WTC11 (cell line): ENCODE measurements around the gene DOC2A. TPM values are rescaled to one million over a fixed set of nuclear protein-coding genes. Genes with fewer than 3 reads are reported as not detected.
A peak's percentile ranks its signal among the peaks of the same experiment; 100 is the strongest.

Experiments used
- AR ChIP-seq: fragments of 250-450 bp; sonication (Bioruptor Pico); IDR thresholded peaks from 2 replicates; pipeline ENCODE4 v1.9.0; 2021; ENCODE audit warnings: mild to moderate bottlenecking
- EMX1 ChIP-seq: fragments of 250-450 bp; sonication (Bioruptor Pico); IDR thresholded peaks from 2 replicates; pipeline ENCODE4 v1.8.0; 2021; ENCODE audit warnings: mild to moderate bottlenecking
- ERG ChIP-seq: fragments of 250-450 bp; sonication (Bioruptor Pico); IDR thresholded peaks from 2 replicates; pipeline ENCODE4 v1.8.0; 2021; ENCODE audit warnings: mild to moderate bottlenecking
- FOXK1 ChIP-seq: sonication (generic); formaldehyde crosslinking; IDR thresholded peaks from 2 replicates; pipeline ENCODE4 v1.8.0; 2022; ENCODE audit warnings: mild to moderate bottlenecking, moderate library complexity, missing genetic modification reagents
- GTF2I ChIP-seq: fragments of 250-450 bp; sonication (Bioruptor Pico); conservative IDR thresholded peaks from 2 replicates; pipeline ENCODE4 v1.4.0; 2021; ENCODE audit warnings: mild to moderate bottlenecking
- IRF2 ChIP-seq: sonication (generic); formaldehyde crosslinking; IDR thresholded peaks from 2 replicates; pipeline ENCODE4 v1.8.0; 2022; ENCODE audit warnings: low read depth, missing genetic modification reagents, borderline replicate concordance
- MYBL2 ChIP-seq: sonication (generic); formaldehyde crosslinking; IDR thresholded peaks from 2 replicates; pipeline ENCODE4 v1.8.1; 2023; ENCODE audit warnings: mild to moderate bottlenecking, moderate library complexity, missing genetic modification reagents
- NFATC4 ChIP-seq: fragments of 250-450 bp; sonication (Bioruptor Pico); IDR thresholded peaks from 2 replicates; pipeline ENCODE4 v1.9.0; 2021; ENCODE audit warnings: mild to moderate bottlenecking
- NFE2L1 ChIP-seq: sonication (generic); formaldehyde crosslinking; IDR thresholded peaks from 2 replicates; pipeline ENCODE4 v1.8.1; 2023; ENCODE audit warnings: missing genetic modification reagents
- NR1H2 ChIP-seq: sonication (generic); formaldehyde crosslinking; IDR thresholded peaks from 2 replicates; pipeline ENCODE4 v1.9.0; 2021; ENCODE audit warnings: mild to moderate bottlenecking, moderate library complexity, missing genetic modification reagents
- NR3C1 ChIP-seq: sonication (generic); formaldehyde crosslinking; conservative IDR thresholded peaks from 2 replicates; pipeline ENCODE4 v1.8.1; 2023; ENCODE audit warnings: low read depth, mild to moderate bottlenecking, missing genetic modification reagents
- PRDM15 ChIP-seq: sonication (generic); formaldehyde crosslinking; IDR thresholded peaks from 2 replicates; pipeline ENCODE4 v1.8.0; 2022; ENCODE audit warnings: missing genetic modification reagents
- PRRX2 ChIP-seq: fragments of 250-450 bp; sonication (Bioruptor Pico); IDR thresholded peaks from 2 replicates; pipeline ENCODE4 v1.8.0; 2021; ENCODE audit warnings: mild to moderate bottlenecking
- RORB ChIP-seq: fragments of 250-450 bp; sonication (Bioruptor Pico); IDR thresholded peaks from 2 replicates; pipeline ENCODE4 v1.9.0; 2021; ENCODE audit warnings: mild to moderate bottlenecking
- SMAD3 ChIP-seq: sonication (generic); formaldehyde crosslinking; IDR thresholded peaks from 2 replicates; pipeline ENCODE4 v1.8.0; 2022; ENCODE audit warnings: missing genetic modification reagents, mild to moderate bottlenecking, borderline replicate concordance
- SOX15 ChIP-seq: fragments of 250-450 bp; sonication (Bioruptor Pico); IDR thresholded peaks from 2 replicates; pipeline ENCODE4 v1.9.0; 2021; ENCODE audit warnings: mild to moderate bottlenecking
- TP53 ChIP-seq: sonication (generic); formaldehyde crosslinking; IDR thresholded peaks from 2 replicates; pipeline ENCODE4 v1.8.1; 2023; ENCODE audit warnings: mild to moderate bottlenecking, missing genetic modification reagents
- ZBTB21 ChIP-seq: sonication (generic); formaldehyde crosslinking; IDR thresholded peaks from 2 replicates; pipeline ENCODE4 v1.8.1; 2023; ENCODE audit warnings: mild to moderate bottlenecking, missing genetic modification reagents, borderline replicate concordance
- ZBTB43 ChIP-seq: sonication (generic); formaldehyde crosslinking; IDR thresholded peaks from 2 replicates; pipeline ENCODE4 v1.8.1; 2023; ENCODE audit warnings: mild to moderate bottlenecking, missing genetic modification reagents
- ZNF232 ChIP-seq: sonication (generic); formaldehyde crosslinking; IDR thresholded peaks from 2 replicates; pipeline ENCODE4 v1.8.0; 2022; ENCODE audit warnings: mild to moderate bottlenecking, missing genetic modification reagents
- ZNF263 ChIP-seq: sonication (generic); formaldehyde crosslinking; IDR thresholded peaks from 2 replicates; pipeline ENCODE4 v1.8.1; 2022; ENCODE audit warnings: low read depth, mild to moderate bottlenecking, moderate library complexity, missing genetic modification reagents
- ZNF281 ChIP-seq: sonication (generic); formaldehyde crosslinking; IDR thresholded peaks from 2 replicates; pipeline ENCODE4 v1.8.0; 2023; ENCODE audit warnings: mild to moderate bottlenecking, missing genetic modification reagents
- ZNF416 ChIP-seq: fragments of 250-450 bp; sonication (Bioruptor Pico); IDR thresholded peaks from 2 replicates; pipeline ENCODE4 v1.9.0; 2021; ENCODE audit warnings: mild to moderate bottlenecking, inconsistent platforms
- ZNF425 ChIP-seq: fragments of 250-450 bp; sonication (Bioruptor Pico); conservative IDR thresholded peaks from 2 replicates; pipeline ENCODE4 v1.9.0; 2021; ENCODE audit warnings: mild to moderate bottlenecking
- total RNA-seq: library from RNA; stranded (reverse); gene quantifications from 3 replicates; pipeline ENCODE4 v1.2.3, GENCODE V29; 2021

Gene DOC2A
- total RNA-seq, 1 experiment from 2014 or later: 10.8 TPM

GRCh38 chr16:29973384-29974246 lies 37.2 kb downstream of the DOC2A start, which contains the start of gene TAOK2 (continued):
- peak; percentile 87; the same call in 1 of the 2 replicates for TF ChIP-seq ZNF281 (CRISPR knock-in tag)
- TF ChIP-seq NR1H2 (CRISPR knock-in tag): no peak
- TF ChIP-seq RORB (CRISPR knock-in tag): no peak
- TF ChIP-seq ZBTB21 (CRISPR knock-in tag): 0 out of 2 replicates have a peak, but pooled peaks have one; percentile 38
- 0 out of 2 replicates have a peak, but pooled peaks have one; percentile 44 for TF ChIP-seq ZNF263 (CRISPR knock-in tag)
- TF ChIP-seq ZNF425 (CRISPR knock-in tag): no peak
- TF ChIP-seq ZNF416 (CRISPR knock-in tag): no peak
- no peak for TF ChIP-seq AR (CRISPR knock-in tag)
- TF ChIP-seq TP53 (CRISPR knock-in tag): peak; percentile 65; the same call in 1 of the 2 replicates
- TF ChIP-seq FOXK1 (CRISPR knock-in tag): peak; percentile 79
- TF ChIP-seq EMX1 (CRISPR knock-in tag): no peak
- peak; percentile 96 for TF ChIP-seq SMAD3 (CRISPR knock-in tag)
- TF ChIP-seq PRDM15 (CRISPR knock-in tag): no peak
- TF ChIP-seq NR3C1 (CRISPR knock-in tag): no peak
- no peak for TF ChIP-seq ZBTB43 (CRISPR knock-in tag)
- no peak for TF ChIP-seq IRF2 (CRISPR knock-in tag)
- peak; percentile 72 for TF ChIP-seq MYBL2
- TF ChIP-seq ERG (CRISPR knock-in tag): no peak
- no peak for TF ChIP-seq GTF2I (CRISPR knock-in tag)
- no peak for TF ChIP-seq PRRX2
- TF ChIP-seq NFE2L1 (CRISPR knock-in tag): peak; percentile 98
- TF ChIP-seq SOX15 (CRISPR knock-in tag): no peak
- no peak for TF ChIP-seq NFATC4
- peak; percentile 96 for TF ChIP-seq ZNF232 (CRISPR knock-in tag)
